ENCODE results near the gene ARL6IP4. TPM values are rescaled to one million over a fixed set of nuclear protein-coding genes. Genes with fewer than 3 reads are reported as not detected.
A peak's percentile ranks its signal among the peaks of the same experiment; 100 is the strongest.

The ARL6IP4 gene
- total RNA-seq, 1 donor from 2014 or later = 173 TPM

DNA sequence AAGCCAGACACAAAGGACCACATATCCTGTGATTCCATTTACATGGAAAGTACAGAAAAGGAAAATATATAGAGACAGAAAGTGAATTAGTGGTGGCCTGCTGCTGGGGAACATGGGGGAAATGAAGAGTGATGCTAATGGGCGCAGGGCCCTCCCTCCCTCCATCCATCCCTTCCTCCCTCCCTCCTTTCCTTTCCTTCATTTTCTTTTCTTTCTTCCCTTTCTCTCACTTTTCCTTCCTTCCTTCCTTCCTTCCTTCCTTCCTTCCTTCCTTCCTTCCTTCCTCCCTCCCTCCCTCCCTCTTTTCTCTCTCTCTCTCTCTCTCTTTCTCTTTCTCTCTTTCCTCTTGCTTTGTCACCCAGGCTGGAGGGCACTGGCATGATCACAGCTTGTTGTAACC lies 37.3 kb downstream of the ARL6IP4 start:
- DNase-seq (ENCODE audit: low read depth, low spot score) = no peak
- Mint-ChIP-seq H3K4me3 (no peak overlapping the region), H3K4me1 (peaks cover 6% of the 10 kb centered on the region), H3K27me3 (ENCODE audit: low read depth) (no peaks in the 10 kb centered on the region), H3K9me3 (no peaks in the 10 kb centered on the region), H3K36me3 (ENCODE audit: low read depth) (no peaks in the 10 kb centered on the region), H3K27ac (ENCODE audit: unreplicated experiment) (no peak overlapping the region)
- TF ChIP-seq, protein P1, sequence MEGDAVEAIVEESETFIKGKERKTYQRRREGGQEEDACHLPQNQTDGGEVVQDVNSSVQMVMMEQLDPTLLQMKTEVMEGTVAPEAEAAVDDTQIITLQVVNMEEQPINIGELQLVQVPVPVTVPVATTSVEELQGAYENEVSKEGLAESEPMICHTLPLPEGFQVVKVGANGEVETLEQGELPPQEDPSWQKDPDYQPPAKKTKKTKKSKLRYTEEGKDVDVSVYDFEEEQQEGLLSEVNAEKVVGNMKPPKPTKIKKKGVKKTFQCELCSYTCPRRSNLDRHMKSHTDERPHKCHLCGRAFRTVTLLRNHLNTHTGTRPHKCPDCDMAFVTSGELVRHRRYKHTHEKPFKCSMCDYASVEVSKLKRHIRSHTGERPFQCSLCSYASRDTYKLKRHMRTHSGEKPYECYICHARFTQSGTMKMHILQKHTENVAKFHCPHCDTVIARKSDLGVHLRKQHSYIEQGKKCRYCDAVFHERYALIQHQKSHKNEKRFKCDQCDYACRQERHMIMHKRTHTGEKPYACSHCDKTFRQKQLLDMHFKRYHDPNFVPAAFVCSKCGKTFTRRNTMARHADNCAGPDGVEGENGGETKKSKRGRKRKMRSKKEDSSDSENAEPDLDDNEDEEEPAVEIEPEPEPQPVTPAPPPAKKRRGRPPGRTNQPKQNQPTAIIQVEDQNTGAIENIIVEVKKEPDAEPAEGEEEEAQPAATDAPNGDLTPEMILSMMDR (conservative IDR thresholded peaks at IDR 0.05) = no peak

DNA sequence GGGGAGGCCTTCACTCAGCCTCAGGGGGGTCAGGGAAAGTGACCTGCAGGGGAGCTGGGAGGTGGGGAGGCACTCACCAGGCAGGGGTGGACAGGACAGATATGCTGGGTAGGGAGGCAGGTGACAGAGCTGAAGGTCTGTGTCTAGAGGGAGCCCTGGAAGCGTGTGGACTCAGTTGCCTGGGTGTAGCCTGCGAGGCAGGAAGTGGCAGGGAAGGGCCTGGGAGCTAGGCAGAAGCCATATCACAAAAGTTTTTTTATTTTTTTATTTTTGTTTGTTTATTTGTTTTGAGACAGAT lies 39.3 kb downstream of the ARL6IP4 start:
- H3K4me1 Mint-ChIP-seq = peaks cover 6% of the 10 kb centered on the region
- no peaks in the 10 kb centered on the region for H3K27me3 Mint-ChIP-seq (ENCODE audit: low read depth)
- no peak for DNase-seq (ENCODE audit: low read depth, low spot score)
- H3K36me3 Mint-ChIP-seq (ENCODE audit: low read depth) = no peaks in the 10 kb centered on the region
- TF ChIP-seq, protein P1 (conservative IDR thresholded peaks at IDR 0.05) = no peak
- H3K4me3 Mint-ChIP-seq = no peak overlapping the region
- H3K9me3 Mint-ChIP-seq = no peaks in the 10 kb centered on the region
- peak overlapping the region; percentile 60 for H3K27ac Mint-ChIP-seq (ENCODE audit: unreplicated experiment)

DNA sequence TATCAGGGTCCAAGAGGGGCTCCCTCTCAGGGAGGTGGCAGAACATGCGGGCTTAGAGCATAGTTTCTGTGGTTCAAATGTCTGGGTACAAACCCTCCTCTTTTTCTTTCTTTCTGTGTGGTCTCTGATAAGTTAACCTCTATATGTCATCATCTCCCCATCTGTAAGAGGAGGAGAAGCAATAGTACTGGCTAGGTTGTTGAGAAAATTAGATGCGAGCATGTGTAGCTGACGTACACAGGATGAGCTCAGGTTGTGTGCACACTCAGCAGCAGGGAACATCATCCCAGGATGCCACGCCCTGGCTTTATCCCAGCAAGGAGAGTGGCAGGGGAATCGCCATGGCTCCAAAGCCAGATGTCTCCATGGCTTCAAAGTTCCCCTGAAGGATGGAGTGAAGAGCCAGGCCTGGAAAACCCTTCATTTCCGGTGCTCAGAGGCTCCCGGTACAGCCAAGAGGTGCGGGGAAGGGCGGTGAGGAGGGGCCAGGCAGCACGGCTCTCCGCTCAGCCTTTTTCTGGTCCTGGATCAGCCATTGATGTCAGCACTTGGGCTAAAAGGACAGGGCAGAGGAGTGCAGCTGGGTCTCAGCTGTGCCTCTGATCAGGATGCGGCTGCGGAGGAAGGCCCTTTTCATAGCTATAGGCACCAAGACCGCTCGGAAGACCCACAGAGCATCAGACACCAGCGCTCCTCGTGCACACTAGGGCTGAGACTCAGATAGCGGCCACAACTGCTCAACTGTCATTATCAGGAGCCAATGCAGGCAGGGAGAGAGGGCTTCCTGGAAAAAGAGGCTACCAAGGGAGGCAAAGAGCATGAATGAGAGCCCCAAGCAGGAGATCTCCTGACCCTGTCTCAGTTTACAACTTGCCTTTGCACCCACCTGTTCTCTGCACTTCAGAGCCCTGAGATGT lies 41.5 kb downstream of the ARL6IP4 start:
- no peaks in the 10 kb centered on the region for H3K27me3 Mint-ChIP-seq (ENCODE audit: low read depth)
- H3K36me3 Mint-ChIP-seq (ENCODE audit: low read depth) = no peaks in the 10 kb centered on the region

DNA sequence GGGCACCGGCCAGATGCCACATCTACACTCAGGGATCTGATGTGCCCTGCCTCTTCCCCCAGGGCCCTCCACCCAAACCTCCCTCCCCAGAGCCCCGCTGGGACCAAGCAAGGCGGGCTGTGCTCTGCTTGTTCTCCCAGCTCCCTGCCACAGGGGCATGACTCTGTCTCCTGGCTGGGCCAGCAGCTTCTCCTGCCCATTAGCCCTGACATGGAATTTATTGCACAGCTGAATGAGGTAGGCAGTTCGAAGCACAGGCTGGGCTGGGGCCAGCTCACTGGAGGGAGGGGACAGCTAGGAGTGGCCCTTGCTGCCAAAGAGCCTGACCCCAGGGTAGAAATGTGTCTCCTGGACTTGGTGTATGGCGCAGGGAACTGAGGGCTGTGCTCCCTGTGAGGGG lies 42.4 kb downstream of the ARL6IP4 start:
- peaks cover 6% of the 10 kb centered on the region for H3K4me1 Mint-ChIP-seq
- no peak overlapping the region for H3K4me3 Mint-ChIP-seq
- H3K9me3 Mint-ChIP-seq = no peaks in the 10 kb centered on the region
- DNase-seq (ENCODE audit: low read depth, low spot score) = no peak
- H3K27me3 Mint-ChIP-seq (ENCODE audit: low read depth) = no peaks in the 10 kb centered on the region
- H3K36me3 Mint-ChIP-seq (ENCODE audit: low read depth) = no peaks in the 10 kb centered on the region
- no peak overlapping the region for H3K27ac Mint-ChIP-seq (ENCODE audit: unreplicated experiment)
- TF ChIP-seq, protein P1 (conservative IDR thresholded peaks at IDR 0.05) = no peak

More for the DNA sequence above, 41.5 kb downstream of the ARL6IP4 start:
- H3K4me3 Mint-ChIP-seq = no peak overlapping the region
- no peak for DNase-seq (ENCODE audit: low read depth, low spot score)
- no peaks in the 10 kb centered on the region for H3K9me3 Mint-ChIP-seq
- H3K4me1 Mint-ChIP-seq = peaks cover 6% of the 10 kb centered on the region
- TF ChIP-seq, protein P1 (conservative IDR thresholded peaks at IDR 0.05) = no peak
- no peak overlapping the region for H3K27ac Mint-ChIP-seq (ENCODE audit: unreplicated experiment)

GRCh38 chr12:123024819-123025391 lies 44.4 kb downstream of the ARL6IP4 start:
- H3K27ac Mint-ChIP-seq (ENCODE audit: unreplicated experiment) = no peak overlapping the region

More at GRCh38 chr12:123024819-123025391, 44.4 kb downstream of the ARL6IP4 start:
- TF ChIP-seq, protein P1 (conservative IDR thresholded peaks at IDR 0.05) = no peak
- H3K36me3 Mint-ChIP-seq (ENCODE audit: low read depth) = no peaks in the 10 kb centered on the region
- no peaks in the 10 kb centered on the region for H3K9me3 Mint-ChIP-seq
- H3K4me1 Mint-ChIP-seq = no peaks in the 10 kb centered on the region
- H3K4me3 Mint-ChIP-seq = no peak overlapping the region
- DNase-seq (ENCODE audit: low read depth, low spot score) = no peak
- no peaks in the 10 kb centered on the region for H3K27me3 Mint-ChIP-seq (ENCODE audit: low read depth)

All from neural crest cell (in vitro differentiated cells).